ENCODE measurements around the gene CRYBB3. TPM values are rescaled to one million over a fixed set of nuclear protein-coding genes. Genes with fewer than 3 reads are reported as not detected.

The CRYBB3 gene
- total RNA-seq, 1 experiment from 2014 or later, result 0.48 TPM

GRCh38 chr22:25161017-25161915, 38.4 kb upstream of the CRYBB3 start (continued):
- TF ChIP-seq ATF1 (CRISPR knock-in tag; IDR thresholded peaks at IDR 0.05), result no peak

- ChIA-PET POLR2A (interaction anchor here (0.6 kb wide), 1 partner anchor 20 kb away, joined by 3 read pairs; no protein-coding TSS in a partner anchor), CTCF (interaction anchor here (1.3 to 1.7 kb wide), 2 partner anchors 17 to 52 kb away, joined by 4 read pairs; no protein-coding TSS in a partner anchor)
- Mint-ChIP-seq H3K36me3 (no peaks in the 10 kb centered on the region), H3K9me3 (no peaks in the 10 kb centered on the region), H3K4me3 (no peak overlapping the region), H3K4me1 (0 out of 2 replicates have a peak, but pooled peaks cover 3% of the 10 kb centered on the region), H3K27me3 (ENCODE audit: low read depth) (no peaks in the 10 kb centered on the region), H3K27ac (no peak overlapping the region)
- no peak for ATAC-seq
- DNase-seq (ENCODE audit: low spot score), result no peak
- TF ChIP-seq FOXP4 (CRISPR knock-in tag; IDR thresholded peaks at IDR 0.05) (no peak), ZBTB43 (CRISPR knock-in tag; IDR thresholded peaks at IDR 0.05) (no peak), CTCF (IDR thresholded peaks at IDR 0.05) (no peak), USF2 (CRISPR knock-in tag; IDR thresholded peaks at IDR 0.05) (no peak), ARID4B (CRISPR knock-in tag; IDR thresholded peaks at IDR 0.05; ENCODE audit: borderline replicate concordance) (no peak), HMGA2 (CRISPR knock-in tag; IDR thresholded peaks at IDR 0.05) (no peak), ATF6 (CRISPR knock-in tag; IDR thresholded peaks at IDR 0.05) (no peak), FOXJ3 (CRISPR knock-in tag; IDR thresholded peaks at IDR 0.05; ENCODE audit: borderline replicate concordance) (no peak), ESRRA (CRISPR knock-in tag; IDR thresholded peaks at IDR 0.05; ENCODE audit: borderline replicate concordance) (no peak), ERG (CRISPR knock-in tag; IDR thresholded peaks at IDR 0.05) (no peak), ATF3 (CRISPR knock-in tag; conservative IDR thresholded peaks at IDR 0.05) (no peak), PRDM15 (CRISPR knock-in tag; IDR thresholded peaks at IDR 0.05) (no peak)
Measured at GRCh38 chr22:25161916-25162530, 37.6 kb upstream of the CRYBB3 start.

Data from WTC11 (cell line).